Mesendoderm (in vitro differentiated cells): Measurements from ENCODE around the gene PTPN1.

Experiments
- DNase-seq: peaks from one replicate; pipeline ENCODE4 v3.0.0; 2013
- H2AK5ac ChIP-seq: 2 replicates; pipeline ENCODE4 v1.6.1; 2013; ENCODE audit warnings: low read length, inconsistent platforms
- H2BK120ac ChIP-seq: 2 replicates; pipeline ENCODE4 v1.6.1; 2013; ENCODE audit warnings: low read depth, mild to moderate bottlenecking, low read length, moderate library complexity, mixed read lengths
- H2BK15ac ChIP-seq: replicated peaks from 2 replicates; pipeline ENCODE4 v1.6.1; 2013; ENCODE audit warnings: low read depth, mild to moderate bottlenecking, moderate library complexity
- H2BK5ac ChIP-seq: 2 replicates; pipeline ENCODE4 v1.6.1; 2013; ENCODE audit warnings: low read length, inconsistent platforms
- H3K18ac ChIP-seq: 2 replicates; pipeline ENCODE4 v1.6.1; 2013; ENCODE audit warnings: mild to moderate bottlenecking, low read length, mixed read lengths
- H3K23ac ChIP-seq: one replicate; pipeline ENCODE4 v1.6.1; 2013; ENCODE audit warnings: low read length
- H3K27ac ChIP-seq: 2 replicates; pipeline ENCODE4 v1.5.1; 2013; ENCODE audit warnings: low read depth, mild to moderate bottlenecking, inconsistent platforms, low read length, moderate library complexity
- H3K27me3 ChIP-seq: 2 replicates; pipeline ENCODE4 v1.6.1; 2013; ENCODE audit warnings: low read length, control low read depth, mild to moderate bottlenecking, inconsistent platforms; ENCODE audit not compliant: insufficient read depth, poor library complexity
- H3K36me3 ChIP-seq: 2 replicates; pipeline ENCODE4 v1.6.1; 2013; ENCODE audit warnings: low read length, inconsistent platforms; ENCODE audit not compliant: control insufficient read depth, insufficient read depth
- H3K4ac ChIP-seq: one replicate; pipeline ENCODE4 v1.6.1; 2013; ENCODE audit warnings: low read depth, mild to moderate bottlenecking, low read length, moderate library complexity
- H3K4me1 ChIP-seq: 2 replicates; pipeline ENCODE4 v1.6.1; 2013; ENCODE audit warnings: low read depth, low read length, inconsistent platforms; ENCODE audit not compliant: control insufficient read depth
- H3K4me2 ChIP-seq: 2 replicates; pipeline ENCODE4 v1.6.1; 2013; ENCODE audit warnings: low read length
- H3K4me3 ChIP-seq: 2 replicates; pipeline ENCODE4 v1.5.1; 2013; ENCODE audit warnings: mild to moderate bottlenecking, low read length
- H3K56ac ChIP-seq: one replicate; pipeline ENCODE4 v1.6.1; 2013; ENCODE audit warnings: low read length
- H3K79me1 ChIP-seq: 2 replicates; pipeline ENCODE4 v1.6.1; 2013; ENCODE audit warnings: low read length, inconsistent platforms
- H3K79me2 ChIP-seq: 2 replicates; pipeline ENCODE4 v1.6.1; 2013; ENCODE audit warnings: mild to moderate bottlenecking, low read length; ENCODE audit not compliant: control insufficient read depth, insufficient read depth
- H3K9ac ChIP-seq: 2 replicates; pipeline ENCODE4 v1.6.1; 2013; ENCODE audit warnings: low read length, inconsistent platforms
- H4K5ac ChIP-seq: one replicate; pipeline ENCODE4 v1.6.1; 2013; ENCODE audit warnings: low read length
- H4K8ac ChIP-seq: one replicate; pipeline ENCODE4 v1.6.1; 2013; ENCODE audit warnings: low read depth, mild to moderate bottlenecking, control low read depth, low read length, moderate library complexity
- WGBS: extraction: QIAGEN DNeasy Blood & Tissue Kit; methylation state at CpG from one replicate; pipeline ENCODE4 v1.1.7; 2013; ENCODE audit warnings: low lambda C conversion rate, missing lambda C conversion rate; ENCODE audit not compliant: insufficient coverage; ENCODE audit errors: extremely low coverage; 5-methylcytosine and 5-hydroxymethylcytosine counted together

PTPN1 gene

GRCh38 chr20:50589548-50590347, 79.6 kb downstream of the PTPN1 start:
- H3K56ac ChIP-seq, result no peak overlapping the region
- no peak overlapping the region for H2BK5ac ChIP-seq
- no peak for DNase-seq
- H3K18ac ChIP-seq, result no peak overlapping the region
- no peaks in the 10 kb centered on the region for H3K79me2 ChIP-seq
- no peak overlapping the region for H3K27ac ChIP-seq
- no peaks in the 10 kb centered on the region for H3K79me1 ChIP-seq
- no peak overlapping the region for H3K23ac ChIP-seq
- no peaks in the 10 kb centered on the region for H3K27me3 ChIP-seq
- no peaks in the 10 kb centered on the region for H3K36me3 ChIP-seq
- no peak overlapping the region for H2BK120ac ChIP-seq
- H4K5ac ChIP-seq, result no peak overlapping the region
- H2BK15ac ChIP-seq, result no peak overlapping the region
- H4K8ac ChIP-seq, result no peak overlapping the region
- no peak overlapping the region for H3K4ac ChIP-seq
- no peak overlapping the region for H2AK5ac ChIP-seq
- no peak overlapping the region for H3K9ac ChIP-seq
- H3K4me1 ChIP-seq, result no peaks in the 10 kb centered on the region
- WGBS, result no CpG with 5 or more reads among the region's 20 CpGs
- no peak overlapping the region for H3K4me3 ChIP-seq
- H3K4me2 ChIP-seq, result no peak overlapping the region

DNA sequence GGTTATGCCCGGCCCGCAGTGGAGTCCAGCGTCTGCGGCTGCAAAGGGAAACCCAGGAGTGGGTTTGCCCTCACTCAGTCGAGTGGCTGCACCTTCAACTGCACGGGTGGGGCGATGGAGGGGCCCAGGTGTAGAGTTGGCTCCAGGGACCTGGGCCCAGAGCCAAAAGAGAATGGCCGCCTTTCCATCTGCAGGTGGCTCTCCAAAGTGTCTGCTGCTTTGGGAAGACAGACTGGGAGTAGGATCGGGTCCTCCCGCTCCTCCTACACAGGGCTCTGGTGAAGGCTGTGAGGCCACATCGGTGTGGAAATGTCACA, 80.1 kb downstream of the PTPN1 start:
- Histone ChIP-seq H3K4ac (no peak overlapping the region), H2AK5ac (no peak overlapping the region), H2BK5ac (no peak overlapping the region), H3K4me2 (no peak overlapping the region), H3K79me1 (no peaks in the 10 kb centered on the region), H3K27ac (no peak overlapping the region), H3K27me3 (no peaks in the 10 kb centered on the region), H3K23ac (no peak overlapping the region), H3K36me3 (no peaks in the 10 kb centered on the region), H3K79me2 (no peaks in the 10 kb centered on the region), H2BK15ac (no peak overlapping the region), H3K56ac (no peak overlapping the region), H2BK120ac (no peak overlapping the region), H3K4me3 (no peak overlapping the region), H3K4me1 (no peaks in the 10 kb centered on the region), H4K8ac (no peak overlapping the region), H4K5ac (no peak overlapping the region), H3K9ac (no peak overlapping the region), H3K18ac (no peak overlapping the region)
- no peak for DNase-seq
- no CpG with 5 or more reads among the region's 11 CpGs for WGBS

- Histone ChIP-seq H4K5ac (no peak overlapping the region), H4K8ac (no peak overlapping the region), H2BK15ac (no peak overlapping the region), H3K79me2 (no peaks in the 10 kb centered on the region), H2BK5ac (no peak overlapping the region), H2AK5ac (no peak overlapping the region), H3K4ac (no peak overlapping the region), H3K4me1 (no peaks in the 10 kb centered on the region), H3K36me3 (no peaks in the 10 kb centered on the region), H3K18ac (no peak overlapping the region), H3K27me3 (no peaks in the 10 kb centered on the region), H3K9ac (no peak overlapping the region), H3K56ac (no peak overlapping the region), H3K79me1 (no peaks in the 10 kb centered on the region), H2BK120ac (no peak overlapping the region), H3K23ac (no peak overlapping the region), H3K27ac (no peak overlapping the region), H3K4me3 (no peak overlapping the region), H3K4me2 (no peak overlapping the region)
- no CpG with 5 or more reads among the region's 5 CpGs for WGBS
- DNase-seq, result no peak
Observed at GRCh38 chr20:50591233-50591852, 81.2 kb downstream of the PTPN1 start.

GRCh38 chr20:50592282-50593004, 82.3 kb downstream of the PTPN1 start:
- H3K79me2 ChIP-seq, result no peaks in the 10 kb centered on the region
- no peak overlapping the region for H3K18ac ChIP-seq
- H2BK120ac ChIP-seq, result no peak overlapping the region
- no peak overlapping the region for H3K23ac ChIP-seq
- H3K4me2 ChIP-seq, result no peak overlapping the region
- no peak overlapping the region for H3K4ac ChIP-seq
- H3K4me3 ChIP-seq, result no peak overlapping the region
- no peak overlapping the region for H3K27ac ChIP-seq
- no peak overlapping the region for H4K5ac ChIP-seq
- H3K56ac ChIP-seq, result no peak overlapping the region
- no peak overlapping the region for H3K9ac ChIP-seq
- no peaks in the 10 kb centered on the region for H3K79me1 ChIP-seq
- no peak overlapping the region for H4K8ac ChIP-seq
- H2AK5ac ChIP-seq, result no peak overlapping the region
- no peak overlapping the region for H2BK15ac ChIP-seq
- no peak overlapping the region for H2BK5ac ChIP-seq
- peaks cover 2% of the 10 kb centered on the region for H3K4me1 ChIP-seq
- no peaks in the 10 kb centered on the region for H3K36me3 ChIP-seq
- DNase-seq, result no peak
- H3K27me3 ChIP-seq, result no peaks in the 10 kb centered on the region
- no CpG with 5 or more reads among the region's 19 CpGs for WGBS

- Histone ChIP-seq H3K27ac (no peak overlapping the region), H3K9ac (no peak overlapping the region), H3K18ac (no peak overlapping the region), H3K23ac (no peak overlapping the region), H3K56ac (no peak overlapping the region), H3K4me3 (no peak overlapping the region), H3K4me1 (peaks cover 2% of the 10 kb centered on the region), H3K36me3 (no peaks in the 10 kb centered on the region), H2AK5ac (no peak overlapping the region), H2BK15ac (no peak overlapping the region), H3K4ac (no peak overlapping the region), H4K5ac (no peak overlapping the region), H3K27me3 (no peaks in the 10 kb centered on the region), H3K79me1 (no peaks in the 10 kb centered on the region), H3K4me2 (no peak overlapping the region), H2BK120ac (no peak overlapping the region), H4K8ac (no peak overlapping the region), H3K79me2 (no peaks in the 10 kb centered on the region), H2BK5ac (no peak overlapping the region)
- no peak for DNase-seq
- WGBS, result no CpG with 5 or more reads among the region's 9 CpGs
Observed at GRCh38 chr20:50593005-50593335, 82.8 kb downstream of the PTPN1 start.
